ENCODE data around the gene ST14. TPM values are rescaled to one million over a fixed set of nuclear protein-coding genes. Genes with fewer than 3 reads are reported as not detected.

ST14 gene
- polyA plus RNA-seq, 1 of the 3 experiments (the other 2 are of a cell fraction) = not detected

- Histone ChIP-seq H3K27me3 (ENCODE audit: insufficient read depth) (peaks cover 22% of the 10 kb centered on the region; the same call in 1 of the 2 replicates), H3K4me1 (ENCODE audit: control insufficient read depth in 1 of 2, insufficient read depth in 2 of 2, low read depth in 1 of 2, low read length in 1 of 2) (peaks cover 5 to 6% of the 10 kb centered on the region in 2 experiments; a peak in 2 of 4 replicates), H3K27ac (ENCODE audit: low read depth in 2 of 2, low read length in 1 of 2) (no peak overlapping the region), H3K4me3 (ENCODE audit: low read depth in 2 of 2, low read length in 1 of 2) (no peak overlapping the region), H3K9me2 (no peaks in the 10 kb centered on the region), H4K20me1 (ENCODE audit: insufficient read depth) (no peaks in the 10 kb centered on the region), H3K36me3 (replicated peaks in 1 of 2; ENCODE audit: control insufficient read depth in 1 of 2, insufficient read depth in 2 of 2, low read length in 1 of 2) (no peaks in the 10 kb centered on the region), H3F3A (replicated peaks; ENCODE audit: insufficient read depth) (no peaks in the 10 kb centered on the region), H2AFZ (ENCODE audit: low read depth) (no peak overlapping the region), H3K79me2 (ENCODE audit: insufficient read depth) (no peaks in the 10 kb centered on the region), H3K4me2 (no peak overlapping the region), H3K9ac (no peak overlapping the region), H3K9me3 (no peaks in the 10 kb centered on the region)
- WGBS (ENCODE audit: low lambda C conversion rate) = 84% methylated on average over 9 of the region's 11 CpGs
- ChIA-PET CTCF (interaction anchor here (1.1 to 1.2 kb wide), 2 partner anchors 15 to 29 kb away, joined by 3 read pairs; no protein-coding TSS in a partner anchor), POLR2A (no interaction called here)
- no peak for DNase-seq
- TF ChIP-seq REST (IDR thresholded peaks at IDR 0.05; ENCODE audit: low read depth, low read length) = no peak
Observed at GRCh38 chr11:130161441-130162145, 2.0 kb downstream of the ST14 start.

- Histone ChIP-seq H3F3A (replicated peaks; ENCODE audit: insufficient read depth) (no peaks in the 10 kb centered on the region), H3K27me3 (ENCODE audit: insufficient read depth) (peaks cover 22% of the 10 kb centered on the region; the same call in 1 of the 2 replicates), H3K27ac (ENCODE audit: low read depth in 2 of 2, low read length in 1 of 2) (no peak overlapping the region), H3K4me3 (ENCODE audit: low read depth in 2 of 2, low read length in 1 of 2) (no peak overlapping the region), H3K4me2 (no peak overlapping the region), H3K36me3 (replicated peaks in 1 of 2; ENCODE audit: control insufficient read depth in 1 of 2, insufficient read depth in 2 of 2, low read length in 1 of 2) (no peaks in the 10 kb centered on the region), H3K9me3 (no peaks in the 10 kb centered on the region), H4K20me1 (ENCODE audit: insufficient read depth) (no peaks in the 10 kb centered on the region), H3K79me2 (ENCODE audit: insufficient read depth) (no peaks in the 10 kb centered on the region), H3K9ac (no peak overlapping the region), H2AFZ (ENCODE audit: low read depth) (no peak overlapping the region), H3K4me1 (ENCODE audit: control insufficient read depth in 1 of 2, insufficient read depth in 2 of 2, low read depth in 1 of 2, low read length in 1 of 2) (peaks cover 3 to 6% of the 10 kb centered on the region in 2 experiments; a peak in 1 of 4 replicates), H3K9me2 (no peaks in the 10 kb centered on the region)
- WGBS (ENCODE audit: low lambda C conversion rate) = 80% methylated on average over 4 of the region's 5 CpGs
- TF ChIP-seq RAD21 (IDR thresholded peaks at IDR 0.05; ENCODE audit: low read length) (no peak), TAF1 (IDR thresholded peaks at IDR 0.05; ENCODE audit: borderline replicate concordance, low read depth, low read length) (no peak), EZH2phosphoT487 (IDR thresholded peaks at IDR 0.05; ENCODE audit: borderline replicate concordance, low read depth) (no peak), CHD2 (IDR thresholded peaks at IDR 0.05; ENCODE audit: low read length, partially characterized antibody) (no peak), YY1 (IDR thresholded peaks at IDR 0.05; ENCODE audit: low read depth) (no peak), FOXJ3 (CRISPR knock-in tag; IDR thresholded peaks at IDR 0.05) (no peak), EP300 (IDR thresholded peaks at IDR 0.05; ENCODE audit: borderline replicate concordance in 1 of 2, low read depth in 1 of 2, low read length in 1 of 2) (no peak), RXRA (IDR thresholded peaks at IDR 0.05; ENCODE audit: borderline replicate concordance, low read depth) (no peak), MAX (IDR thresholded peaks at IDR 0.05; ENCODE audit: low read depth) (no peak), USF2 (IDR thresholded peaks at IDR 0.05; ENCODE audit: borderline replicate concordance, low read depth, low read length) (no peak), SMC3 (IDR thresholded peaks at IDR 0.05; ENCODE audit: low read depth, low read length) (no peak), NFIC (IDR thresholded peaks at IDR 0.05; ENCODE audit: borderline replicate concordance) (no peak)
- ChIA-PET POLR2A (no interaction called here), CTCF (interaction anchor here (0.9 to 1.5 kb wide), 4 partner anchors 10 to 21 kb away, joined by 3 to 4 read pairs (median 4); no protein-coding TSS in a partner anchor)
- DNase-seq = no peak
Observed at GRCh38 chr11:130162733-130163132, 3.2 kb downstream of the ST14 start.

Data from SK-N-SH (cell line).